B cell (primary cell): Measurements from ENCODE around the gene MCUB. TPM values are rescaled to one million over a fixed set of nuclear protein-coding genes. Genes with fewer than 3 reads are reported as not detected.

Experiments
- ATAC-seq: fragments of 200-7000 bp; cut with Tn5 transposase; one replicate; pipeline ENCODE4 v1.10.0; 2021; ENCODE audit warnings: low read depth, mild to moderate bottlenecking, moderate number of reproducible peaks, moderate library complexity
- CTCF ChIA-PET: fragments of 350-600 bp; sonication (Branson Sonifier 250); formaldehyde crosslinking; loops from one replicate; lab custom pipeline; 2021; ENCODE audit warnings: antibody characterized with exemption, inconsistent platforms; lab: Charles Lee
- POLR2A ChIA-PET: fragments of 350-600 bp; sonication (Branson Sonifier 250); formaldehyde crosslinking; loops from one replicate; lab custom pipeline; 2021; ENCODE audit warnings: antibody characterized with exemption; lab: Charles Lee
- DNase-seq: peaks from one replicate; pipeline ENCODE4 v3.0.0; 2013
- H2AFZ ChIP-seq: 2 replicates; pipeline ENCODE4 v1.6.1; 2012; ENCODE audit warnings: mild to moderate bottlenecking, low read depth, low read length; ENCODE audit not compliant: insufficient read depth, poor library complexity, severe bottlenecking
- H3K27ac ChIP-seq, 2 donors: 1 replicate in 1 of 2; 2 replicates in 1 of 2; pipeline ENCODE4 v1.5.1; 2012 to 2013; ENCODE audit warnings: low read length in 2 of 2, mild to moderate bottlenecking in 2 of 2, moderate library complexity in 1 of 2
- H3K27me3 ChIP-seq, 4 experiments: fragments of 200-600 bp in 1 of 4; sonication (generic) in 1 of 4; replicated peaks in 1 of 4; 1 replicate in 2 of 4; 2 replicates in 2 of 4; pipeline versions ENCODE4 v1.6.1 to v1.7.0; 2013 to 2016; ENCODE audit warnings: low read length in 3 of 4, mild to moderate bottlenecking in 2 of 4, mixed read lengths in 1 of 4, moderate library complexity in 1 of 4; ENCODE audit not compliant: insufficient read depth in 4 of 4, control insufficient read depth in 3 of 4; ENCODE audit errors: control extremely low read depth in 1 of 4
- H3K36me3 ChIP-seq, 2 experiments: replicated peaks in 1 of 2; 1 replicate in 1 of 2; 2 replicates in 1 of 2; pipeline versions ENCODE4 v1.6.1 to v1.7.1; 2013; ENCODE audit warnings: low read length in 1 of 2; ENCODE audit not compliant: insufficient read depth in 2 of 2, control insufficient read depth in 1 of 2; ENCODE audit errors: control extremely low read depth in 1 of 2, extremely low read depth in 1 of 2
- H3K4me1 ChIP-seq, 2 donors: fragments of 200-600 bp in 1 of 2; sonication (generic) in 1 of 2; 1 replicate in 1 of 2; 2 replicates in 1 of 2; pipeline versions ENCODE4 v1.5.1 to v1.6.1; 2013 to 2017; ENCODE audit warnings: low read length in 2 of 2; ENCODE audit not compliant: control insufficient read depth in 2 of 2, insufficient read depth in 2 of 2
- H3K4me2 ChIP-seq: replicated peaks from 2 replicates; pipeline ENCODE3; 2012; ENCODE audit warnings: mild to moderate bottlenecking, low read depth, low read length; ENCODE audit not compliant: poor library complexity, severe bottlenecking
- H3K4me3 ChIP-seq, 5 experiments: fragments of 200-600 bp in 1 of 5; sonication (generic) in 1 of 5; 1 replicate in 3 of 5; 2 replicates in 2 of 5; pipeline versions ENCODE4 v1.5.1 to v1.7.0; 2011 to 2016; ENCODE audit warnings: low read length in 4 of 5, mild to moderate bottlenecking in 4 of 5, low read depth in 2 of 5, control low read depth in 1 of 5, moderate library complexity in 1 of 5; ENCODE audit not compliant: insufficient read depth in 1 of 5; ENCODE audit errors: control extremely low read depth in 1 of 5, extremely low read depth in 1 of 5
- H3K79me2 ChIP-seq: fragments of 200-600 bp; sonication (generic); one replicate; pipeline ENCODE4 v1.6.0; 2016; ENCODE audit warnings: low read length; ENCODE audit not compliant: control insufficient read depth, insufficient read depth
- H3K9ac ChIP-seq: fragments of 200-600 bp; sonication (generic); 2 replicates; pipeline ENCODE4 v1.6.1; 2017; ENCODE audit warnings: mild to moderate bottlenecking, low read length, moderate library complexity
- H3K9me3 ChIP-seq, 3 donors: one replicate each; pipeline versions ENCODE4 v1.6.1 to v1.7.1; 2013; ENCODE audit warnings: low read length in 2 of 3; ENCODE audit not compliant: control insufficient read depth in 2 of 3, insufficient read depth in 1 of 3; ENCODE audit errors: control extremely low read depth in 1 of 3
- H4K20me1 ChIP-seq: 2 replicates; pipeline ENCODE4 v1.6.0; 2012; ENCODE audit warnings: mild to moderate bottlenecking, low read length; ENCODE audit not compliant: insufficient read depth, control insufficient read depth, poor library complexity, severe bottlenecking
- H3K27ac Mint-ChIP-seq: one replicate; pipeline ENCODE4 v1.8.0; 2021; ENCODE audit warnings: mixed read lengths
- H3K27me3 Mint-ChIP-seq: one replicate; pipeline ENCODE4 v1.8.0; 2021; ENCODE audit warnings: mixed read lengths
- H3K4me1 Mint-ChIP-seq: one replicate; pipeline ENCODE4 v1.8.0; 2021; ENCODE audit warnings: mixed read lengths
- H3K4me3 Mint-ChIP-seq: one replicate; pipeline ENCODE4 v1.8.0; 2021; ENCODE audit warnings: mixed read lengths
- H3K9me3 Mint-ChIP-seq: one replicate; pipeline ENCODE4 v1.8.0; 2022; ENCODE audit warnings: mixed read lengths; ENCODE audit not compliant: insufficient read depth
- EZH2 ChIP-seq: IDR thresholded peaks from 2 replicates; pipeline ENCODE4 v1.6.1; 2012; ENCODE audit warnings: borderline replicate concordance, low read depth, mild to moderate bottlenecking, moderate library complexity, low read length; ENCODE audit not compliant: insufficient read depth, poor library complexity, severe bottlenecking
- WGBS: methylation state at CpG from one replicate; pipeline ENCODE4 v1.1.5; 2013; ENCODE audit warnings: missing lambda C conversion rate; ENCODE audit not compliant: insufficient coverage; 5-methylcytosine and 5-hydroxymethylcytosine counted together
- intact Hi-C: fragments of 100-400 bp; cut with micrococcal nuclease; formaldehyde crosslinking; loops from one replicate; pipeline ENCODE4 v1.10.0; 2022
- polyA plus RNA-seq: library from polyadenylated mRNA; depleted of rRNA; stranded (reverse); fragments of >200 nt; gene quantifications from 2 replicates; pipeline ENCODE4 v1.2.3, GENCODE V29; 2012
- total RNA-seq, 2 donors: library from RNA; stranded (reverse); fragments of 120-200 nt in 1 of 2; gene quantifications; 1 replicate in 1 of 2; 2 replicates in 1 of 2; pipeline versions ENCODE4 v1.2.3 to v1.2.4, GENCODE V29; 2013 to 2022
- TF ChIP-seq, protein P1 (sequence below): fragments of 200-600 bp; IDR thresholded peaks from one replicate; pipeline ENCODE4 v1.8.0; 2022; ENCODE audit warnings: antibody characterized with exemption, mild to moderate bottlenecking

The MCUB gene
- total and polyA plus RNA-seq, 2 donors (not counting 1 experiment from before 2014, with no cell fraction given): 59.3 to 114 TPM

DNA sequence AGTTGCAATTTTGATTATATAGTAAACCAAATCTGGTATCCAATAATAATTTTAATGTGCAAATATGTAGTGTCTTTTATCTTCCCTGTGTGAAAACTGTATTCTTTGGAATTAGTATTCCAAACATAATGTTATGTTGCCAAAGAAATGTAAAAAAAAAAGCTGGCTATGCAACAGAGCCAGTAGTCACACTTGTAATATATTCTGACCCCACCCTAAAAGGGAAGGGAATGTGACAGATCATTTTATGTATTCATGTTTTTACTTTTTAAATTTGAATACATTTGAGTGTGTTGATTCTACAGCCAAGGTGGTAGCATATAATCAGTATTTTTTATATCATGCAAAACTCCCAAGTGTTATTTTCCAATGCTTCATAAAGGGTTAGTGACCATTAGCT lies 27.9 kb upstream of the MCUB start:
- no peaks in the 10 kb centered on the region for H3K79me2 ChIP-seq
- Mint-ChIP-seq H3K4me1 (no peaks in the 10 kb centered on the region), H3K4me3 (no peak overlapping the region), H3K27me3 (no peaks in the 10 kb centered on the region), H3K27ac (no peak overlapping the region), H3K9me3 (no peaks in the 10 kb centered on the region)
- peaks cover 26 to 60% of the 10 kb centered on the region in 2 experiments for H3K36me3 ChIP-seq
- ATAC-seq (no peak), DNase-seq (no peak)
- H4K20me1 ChIP-seq: no peaks in the 10 kb centered on the region
- H3K4me2 ChIP-seq: no peak overlapping the region
- no peak overlapping the region for H3K27ac ChIP-seq
- no peaks in the 10 kb centered on the region for H3K4me1 ChIP-seq
- CTCF ChIA-PET: interaction anchor here (1.9 kb wide), 1 partner anchor 294 kb away, joined by 4 read pairs; no protein-coding TSS in a partner anchor
- TF ChIP-seq, protein P1, sequence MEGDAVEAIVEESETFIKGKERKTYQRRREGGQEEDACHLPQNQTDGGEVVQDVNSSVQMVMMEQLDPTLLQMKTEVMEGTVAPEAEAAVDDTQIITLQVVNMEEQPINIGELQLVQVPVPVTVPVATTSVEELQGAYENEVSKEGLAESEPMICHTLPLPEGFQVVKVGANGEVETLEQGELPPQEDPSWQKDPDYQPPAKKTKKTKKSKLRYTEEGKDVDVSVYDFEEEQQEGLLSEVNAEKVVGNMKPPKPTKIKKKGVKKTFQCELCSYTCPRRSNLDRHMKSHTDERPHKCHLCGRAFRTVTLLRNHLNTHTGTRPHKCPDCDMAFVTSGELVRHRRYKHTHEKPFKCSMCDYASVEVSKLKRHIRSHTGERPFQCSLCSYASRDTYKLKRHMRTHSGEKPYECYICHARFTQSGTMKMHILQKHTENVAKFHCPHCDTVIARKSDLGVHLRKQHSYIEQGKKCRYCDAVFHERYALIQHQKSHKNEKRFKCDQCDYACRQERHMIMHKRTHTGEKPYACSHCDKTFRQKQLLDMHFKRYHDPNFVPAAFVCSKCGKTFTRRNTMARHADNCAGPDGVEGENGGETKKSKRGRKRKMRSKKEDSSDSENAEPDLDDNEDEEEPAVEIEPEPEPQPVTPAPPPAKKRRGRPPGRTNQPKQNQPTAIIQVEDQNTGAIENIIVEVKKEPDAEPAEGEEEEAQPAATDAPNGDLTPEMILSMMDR: no peak
- no peak for TF ChIP-seq EZH2
- H3K27me3 ChIP-seq: no peaks in the 10 kb centered on the region
- intact Hi-C loops: no loop called here
- no peak overlapping the region for H3K4me3 ChIP-seq
- H2AFZ ChIP-seq: no peak overlapping the region
- no peaks in the 10 kb centered on the region for H3K9me3 ChIP-seq
- H3K9ac ChIP-seq: no peak overlapping the region
- POLR2A ChIA-PET: no interaction called here

DNA sequence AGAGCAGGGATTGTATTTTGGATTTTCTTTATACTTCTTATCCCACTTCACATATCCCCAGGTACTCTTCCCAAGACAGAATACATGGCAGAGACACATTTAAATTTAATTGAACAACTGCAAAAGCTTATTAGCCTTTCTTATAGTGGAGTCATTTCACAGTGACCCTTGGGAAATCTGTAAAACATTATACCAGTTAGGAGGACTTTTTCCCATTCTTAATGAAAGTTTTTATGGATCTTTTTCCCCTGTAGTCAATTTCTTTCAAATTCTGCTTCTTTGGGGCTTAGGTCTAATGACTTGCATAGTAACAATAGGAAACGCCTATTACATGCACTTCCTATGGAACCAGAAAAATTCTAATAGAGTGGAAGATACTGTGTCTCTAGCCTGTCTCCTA lies 14.6 kb upstream of the MCUB start:
- CTCF ChIA-PET: interaction anchor here (1.2 kb wide), 1 partner anchor 60 kb away, joined by 3 read pairs; no protein-coding TSS in a partner anchor
- Histone ChIP-seq H4K20me1 (no peaks in the 10 kb centered on the region), H3K9me3 (no peaks in the 10 kb centered on the region), H3K4me3 (no peak overlapping the region), H3K36me3 (peaks cover 7 to 13% of the 10 kb centered on the region in 2 experiments), H3K4me2 (no peak overlapping the region), H3K9ac (no peak overlapping the region), H3K4me1 (peaks cover 8% of the 10 kb centered on the region in 2 donors), H3K27ac (no peak overlapping the region), H3K27me3 (no peaks in the 10 kb centered on the region), H3K79me2 (no peaks in the 10 kb centered on the region), H2AFZ (no peak overlapping the region)
- Mint-ChIP-seq H3K4me1 (peaks cover 13% of the 10 kb centered on the region), H3K27ac (no peak overlapping the region), H3K27me3 (no peaks in the 10 kb centered on the region), H3K4me3 (no peak overlapping the region), H3K9me3 (peaks cover 2% of the 10 kb centered on the region)
- no peak for TF ChIP-seq EZH2
- TF ChIP-seq, protein P1: no peak
- POLR2A ChIA-PET: no interaction called here
- WGBS: no CpG with 5 or more reads among the region's 1 CpG
- intact Hi-C loops: no loop called here
- DNase-seq: no peak
- ATAC-seq: no peak
